Measurements from ENCODE around the gene LDLRAD3. TPM values are rescaled to one million over a fixed set of nuclear protein-coding genes. Genes with fewer than 3 reads are reported as not detected.

The LDLRAD3 gene
- total RNA-seq, 1 donor from 2014 or later, result 7.7 TPM

DNA sequence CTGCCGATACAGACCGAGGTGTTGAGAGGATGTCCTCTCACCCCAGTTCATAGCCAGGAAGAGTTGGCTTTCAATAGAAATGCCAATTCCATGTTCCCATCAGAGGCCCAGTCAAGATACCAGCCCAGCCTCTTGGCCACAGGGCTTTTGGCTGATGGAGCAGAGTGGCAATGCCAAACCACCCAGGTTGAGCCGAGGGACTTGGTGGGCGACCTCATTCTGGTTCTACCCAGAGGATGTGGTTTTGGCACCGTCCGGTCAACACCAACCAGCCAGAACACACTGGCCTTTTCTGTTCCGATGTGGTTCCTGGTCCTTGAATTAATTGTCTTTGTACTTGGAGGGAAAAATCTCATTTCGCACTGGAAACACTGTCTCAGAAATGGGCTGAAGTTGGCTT, 284.8 kb downstream of the LDLRAD3 start:
- no peaks in the 10 kb centered on the region for H3K27me3 ChIP-seq (ENCODE audit: low read depth)
- H3K27ac ChIP-seq, result no peak overlapping the region
- intact Hi-C loops (cut with DNase I), result no loop called here
- H3K36me3 ChIP-seq, result no peaks in the 10 kb centered on the region
- H3K4me1 ChIP-seq, result no peaks in the 10 kb centered on the region
- TF ChIP-seq, protein P1, sequence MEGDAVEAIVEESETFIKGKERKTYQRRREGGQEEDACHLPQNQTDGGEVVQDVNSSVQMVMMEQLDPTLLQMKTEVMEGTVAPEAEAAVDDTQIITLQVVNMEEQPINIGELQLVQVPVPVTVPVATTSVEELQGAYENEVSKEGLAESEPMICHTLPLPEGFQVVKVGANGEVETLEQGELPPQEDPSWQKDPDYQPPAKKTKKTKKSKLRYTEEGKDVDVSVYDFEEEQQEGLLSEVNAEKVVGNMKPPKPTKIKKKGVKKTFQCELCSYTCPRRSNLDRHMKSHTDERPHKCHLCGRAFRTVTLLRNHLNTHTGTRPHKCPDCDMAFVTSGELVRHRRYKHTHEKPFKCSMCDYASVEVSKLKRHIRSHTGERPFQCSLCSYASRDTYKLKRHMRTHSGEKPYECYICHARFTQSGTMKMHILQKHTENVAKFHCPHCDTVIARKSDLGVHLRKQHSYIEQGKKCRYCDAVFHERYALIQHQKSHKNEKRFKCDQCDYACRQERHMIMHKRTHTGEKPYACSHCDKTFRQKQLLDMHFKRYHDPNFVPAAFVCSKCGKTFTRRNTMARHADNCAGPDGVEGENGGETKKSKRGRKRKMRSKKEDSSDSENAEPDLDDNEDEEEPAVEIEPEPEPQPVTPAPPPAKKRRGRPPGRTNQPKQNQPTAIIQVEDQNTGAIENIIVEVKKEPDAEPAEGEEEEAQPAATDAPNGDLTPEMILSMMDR (IDR thresholded peaks at IDR 0.05), result no peak
- ATAC-seq (no peak), DNase-seq (no peak)
- no peak overlapping the region for H3K4me3 ChIP-seq
- no peaks in the 10 kb centered on the region for H3K9me3 ChIP-seq

DNA sequence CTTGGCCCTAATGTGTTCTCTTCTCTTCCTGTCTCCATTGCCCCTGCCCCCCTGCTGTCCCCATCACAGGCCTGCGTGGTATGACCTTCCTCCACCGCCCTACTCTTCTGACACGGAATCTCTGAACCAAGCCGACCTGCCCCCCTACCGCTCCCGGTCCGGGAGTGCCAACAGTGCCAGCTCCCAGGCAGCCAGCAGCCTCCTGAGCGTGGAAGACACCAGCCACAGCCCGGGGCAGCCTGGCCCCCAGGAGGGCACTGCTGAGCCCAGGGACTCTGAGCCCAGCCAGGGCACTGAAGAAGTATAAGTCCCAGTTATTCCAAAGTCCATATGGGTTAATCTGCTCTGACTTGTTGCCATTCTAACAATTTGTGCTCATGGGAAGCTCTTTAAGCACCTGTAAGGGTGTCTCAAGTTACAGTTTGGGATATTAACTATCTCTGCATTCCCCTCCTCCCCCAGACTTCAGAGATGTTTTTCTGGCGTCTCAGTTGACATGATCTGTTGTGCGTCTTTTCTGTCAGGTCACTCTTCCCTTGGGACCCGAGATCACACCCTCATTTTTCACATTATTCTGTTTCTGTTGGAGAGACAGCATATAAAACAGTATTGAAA, 285.3 kb downstream of the LDLRAD3 start:
- no peak for ATAC-seq

DNA sequence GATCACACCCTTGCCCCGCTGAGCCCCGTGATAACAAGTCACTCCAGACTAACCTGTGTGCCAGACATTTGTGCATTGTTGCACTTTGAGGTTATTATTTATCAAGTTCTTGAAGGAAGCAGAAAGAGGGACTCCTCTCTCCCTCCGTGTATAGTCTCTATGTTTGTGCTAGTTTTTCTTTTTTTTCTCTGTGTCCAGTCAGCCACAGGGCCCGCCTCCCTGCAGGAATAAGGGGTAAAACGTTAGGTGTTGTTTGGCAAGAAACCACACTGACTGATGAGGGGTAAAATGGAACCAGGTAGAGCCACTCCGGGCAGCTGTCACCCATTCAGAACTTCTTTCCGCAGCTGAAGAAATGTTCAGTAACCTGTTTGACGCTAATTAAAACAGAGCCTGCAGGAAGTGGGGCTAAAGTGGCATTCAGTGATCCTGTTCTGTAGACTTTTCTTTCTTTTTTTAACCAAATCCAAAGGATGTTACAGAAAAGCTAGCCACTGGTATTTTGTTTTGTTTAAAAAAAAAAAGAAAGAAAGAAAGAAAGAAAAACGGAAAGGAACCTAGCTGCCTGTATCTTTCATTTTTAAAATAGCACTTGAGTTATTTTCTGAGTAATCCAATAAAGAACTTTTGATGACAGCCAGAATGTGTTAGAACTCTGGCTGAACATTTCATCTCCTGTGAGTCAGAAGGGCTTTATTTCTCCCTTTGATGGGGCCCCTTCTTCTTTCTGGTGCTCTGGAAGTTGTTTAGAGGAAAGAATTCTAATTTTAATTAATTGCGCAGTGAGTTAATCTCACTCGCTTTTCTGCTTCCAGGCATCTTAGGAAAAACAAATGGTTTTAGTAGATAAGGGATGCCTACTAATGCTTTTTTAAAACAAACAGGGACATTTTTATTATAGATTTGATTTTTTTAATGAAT, 287.2 kb downstream of the LDLRAD3 start:
- H3K27ac ChIP-seq, result no peak overlapping the region
- H3K4me1 ChIP-seq, result no peaks in the 10 kb centered on the region
- intact Hi-C loops (cut with DNase I), result no loop called here
- H3K27me3 ChIP-seq (ENCODE audit: low read depth), result no peaks in the 10 kb centered on the region
- ATAC-seq, result no peak
- no peak overlapping the region for H3K4me3 ChIP-seq
- no peaks in the 10 kb centered on the region for H3K9me3 ChIP-seq
- no peak for DNase-seq
- TF ChIP-seq, protein P1 (IDR thresholded peaks at IDR 0.05), result no peak
- no peaks in the 10 kb centered on the region for H3K36me3 ChIP-seq

More for the DNA sequence above, 285.3 kb downstream of the LDLRAD3 start:
- no peaks in the 10 kb centered on the region for H3K36me3 ChIP-seq
- H3K9me3 ChIP-seq, result no peaks in the 10 kb centered on the region
- DNase-seq, result no peak
- H3K27ac ChIP-seq, result no peak overlapping the region
- no peaks in the 10 kb centered on the region for H3K4me1 ChIP-seq
- intact Hi-C loops (cut with DNase I), result no loop called here
- H3K4me3 ChIP-seq, result no peak overlapping the region
- H3K27me3 ChIP-seq (ENCODE audit: low read depth), result no peaks in the 10 kb centered on the region
- TF ChIP-seq, protein P1 (IDR thresholded peaks at IDR 0.05), result no peak

DNA sequence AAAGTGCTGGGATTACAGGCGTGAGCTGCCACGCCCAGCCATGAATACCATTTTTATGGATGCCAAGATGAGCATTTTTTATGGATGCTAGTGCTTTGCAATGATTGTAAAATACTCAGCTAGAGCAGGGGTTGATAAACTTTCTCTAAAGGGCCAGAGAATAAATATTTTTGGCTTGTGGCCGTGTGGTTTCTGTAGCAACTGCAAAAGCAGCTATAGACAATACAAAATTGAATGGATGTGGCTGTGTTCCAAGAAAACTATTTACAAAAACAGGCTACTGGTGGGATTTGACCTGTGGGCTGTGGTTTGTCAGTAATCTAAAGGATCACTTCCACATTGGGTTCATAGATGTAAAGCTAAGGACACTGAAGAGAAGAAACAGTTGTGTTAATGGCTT, 289.3 kb downstream of the LDLRAD3 start:
- intact Hi-C loops (cut with DNase I), result no loop called here
- Histone ChIP-seq H3K27ac (no peak overlapping the region), H3K9me3 (no peaks in the 10 kb centered on the region), H3K27me3 (ENCODE audit: low read depth) (no peaks in the 10 kb centered on the region), H3K36me3 (no peaks in the 10 kb centered on the region), H3K4me3 (no peak overlapping the region), H3K4me1 (no peaks in the 10 kb centered on the region)
- ATAC-seq (no peak), DNase-seq (no peak)
- TF ChIP-seq, protein P1 (IDR thresholded peaks at IDR 0.05), result no peak

DNA sequence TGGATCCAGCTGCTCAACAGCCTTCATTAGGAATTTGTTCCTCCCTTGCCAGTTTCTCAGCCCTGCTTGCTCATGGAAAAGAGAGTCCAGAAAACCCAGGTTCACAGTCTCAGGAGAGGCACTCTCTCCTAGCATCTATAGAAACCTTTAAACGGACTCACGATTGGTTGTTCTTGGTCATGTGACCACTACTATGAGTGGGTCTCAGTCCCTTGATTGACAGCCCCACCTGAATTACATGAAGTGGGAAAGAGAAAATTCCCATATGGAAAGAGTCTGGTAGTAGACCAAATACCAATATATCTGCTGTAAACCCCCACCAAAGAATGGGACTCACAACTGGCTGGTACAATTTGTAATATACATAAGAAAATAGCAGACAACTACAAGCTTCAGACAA, 291.0 kb downstream of the LDLRAD3 start:
- Histone ChIP-seq H3K9me3 (no peaks in the 10 kb centered on the region), H3K27me3 (ENCODE audit: low read depth) (no peaks in the 10 kb centered on the region), H3K4me3 (no peak overlapping the region), H3K36me3 (no peaks in the 10 kb centered on the region), H3K4me1 (no peaks in the 10 kb centered on the region), H3K27ac (no peak overlapping the region)
- no peak for DNase-seq
- TF ChIP-seq, protein P1 (IDR thresholded peaks at IDR 0.05), result no peak
- no peak for ATAC-seq
- intact Hi-C loops (cut with DNase I), result no loop called here

Data from lower lobe of right lung (tissue), 2 donors.